G401 (cell line): Measurements from ENCODE around the gene TMEM181. TPM values are rescaled to one million over a fixed set of nuclear protein-coding genes. Genes with fewer than 3 reads are reported as not detected.
"Not testable (repeated sequence)": the region's sequence is repeated elsewhere in the genome, so short reads cannot be mapped to it uniquely, and the experiment has no call there.

Experiments
- DNase-seq: peaks from one replicate; pipeline ENCODE4 v3.0.0-alpha.2; 2015; ENCODE audit warnings: low spot score
- in situ Hi-C: cut with HindIII; loops from 2 replicates; pipeline ENCODE4 v1.10.0; 2016; ENCODE audit warnings: low sequenced_read_pairs, mixed read lengths
- total RNA-seq: library from RNA; depleted of rRNA; stranded (reverse); fragments of >200 nt; shearing (Covaris generic); gene quantifications from 2 replicates; pipeline ENCODE4 v1.2.3, GENCODE V29; 2014

TMEM181 gene
- total RNA-seq, 1 experiment from 2014 or later = 32.8 TPM

DNA sequence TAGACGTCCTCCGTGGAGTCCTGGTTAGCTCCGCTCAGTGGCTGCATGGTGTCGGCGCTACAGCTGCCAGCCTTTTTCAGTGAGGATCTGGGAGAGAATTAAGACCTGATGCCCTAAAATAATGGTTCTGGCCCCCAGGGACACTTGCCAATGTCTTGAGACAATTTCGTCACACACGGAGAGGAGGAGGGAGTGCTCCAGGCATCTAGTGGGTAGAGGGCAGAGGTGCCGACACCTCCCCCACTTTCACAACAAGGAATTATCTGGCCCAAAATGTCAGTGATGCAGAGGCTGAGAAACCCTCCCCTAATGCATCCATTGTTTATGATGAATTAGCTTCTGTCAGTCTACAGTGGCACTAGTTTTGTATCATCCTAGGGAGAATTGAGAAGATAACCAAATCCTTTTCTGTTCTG, 24.4 kb downstream of the TMEM181 start:
- DNase-seq = no peak
- in situ Hi-C loops = no loop called here

GRCh38 chr6:158586652-158587051, 26.8 kb downstream of the TMEM181 start:
- in situ Hi-C loops = no loop called here

GRCh38 chr6:158589366-158589765, 29.5 kb downstream of the TMEM181 start:
- in situ Hi-C loops = no loop called here
- DNase-seq = peak; percentile 86

More at GRCh38 chr6:158586652-158587051, 26.8 kb downstream of the TMEM181 start:
- no peak for DNase-seq

DNA sequence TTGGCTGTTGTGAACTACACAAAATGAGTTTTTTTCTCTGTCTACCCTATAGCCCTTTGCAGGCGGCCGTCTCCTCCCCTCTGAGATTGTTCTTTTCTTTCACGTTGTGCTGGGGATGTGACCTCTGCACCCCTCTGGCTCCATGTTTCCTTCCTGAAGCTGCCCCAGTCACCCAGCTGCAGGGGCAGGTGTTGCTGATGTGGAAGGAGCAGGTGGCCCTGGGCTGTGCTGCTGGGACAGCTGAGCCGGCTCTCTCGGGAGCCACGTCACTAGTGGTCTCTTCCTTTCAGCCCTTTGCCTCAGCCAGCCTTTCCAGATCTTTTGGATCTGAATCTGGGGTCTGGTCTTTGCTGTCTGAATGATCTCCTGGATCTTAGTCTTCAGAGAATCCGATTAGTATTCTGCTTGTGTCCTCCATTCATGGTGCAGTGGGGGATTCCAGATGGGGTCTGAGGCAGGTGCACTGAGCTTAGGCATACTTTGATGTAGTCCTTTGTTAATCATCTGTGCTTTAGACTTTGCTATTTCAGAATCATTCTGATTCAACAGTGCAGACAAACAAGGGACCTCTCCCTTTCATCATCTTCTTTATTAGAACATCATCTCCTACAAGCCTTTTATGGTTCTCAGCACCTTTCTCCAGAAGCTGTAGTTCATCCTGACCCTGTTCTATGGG, 31.4 kb downstream of the TMEM181 start:
- in situ Hi-C loops = no loop called here
- DNase-seq = no peak

- in situ Hi-C loops = no loop called here
- DNase-seq = no peak
Observed at GRCh38 chr6:158591810-158592209, 31.9 kb downstream of the TMEM181 start.

- DNase-seq = no peak
- in situ Hi-C loops = no loop called here
Observed at GRCh38 chr6:158593670-158594069, 33.8 kb downstream of the TMEM181 start.

GRCh38 chr6:158595223-158595622, 35.3 kb downstream of the TMEM181 start:
- no peak for DNase-seq

DNA sequence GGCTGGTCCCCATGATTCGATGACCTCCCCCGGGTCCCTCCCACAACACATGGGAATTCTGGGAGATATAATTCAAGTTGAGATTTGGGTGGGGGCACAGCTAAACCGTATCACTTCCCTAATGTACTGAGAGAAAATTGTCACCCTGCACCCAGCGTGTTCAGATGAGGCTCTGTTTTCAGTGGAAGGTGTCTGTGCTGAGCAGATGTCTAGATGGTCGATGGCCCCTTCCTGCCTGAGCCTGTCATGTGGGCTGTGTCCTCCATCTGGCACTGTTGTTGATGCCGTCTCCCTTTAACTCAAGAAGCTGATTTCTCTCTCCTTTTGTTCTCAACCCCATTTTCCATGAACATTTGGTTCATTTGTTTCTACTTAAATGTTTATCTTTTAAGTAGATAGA, 37.0 kb downstream of the TMEM181 start:
- DNase-seq = no peak
- in situ Hi-C loops = no loop called here

More at GRCh38 chr6:158595223-158595622, 35.3 kb downstream of the TMEM181 start:
- in situ Hi-C loops = no loop called here

DNA sequence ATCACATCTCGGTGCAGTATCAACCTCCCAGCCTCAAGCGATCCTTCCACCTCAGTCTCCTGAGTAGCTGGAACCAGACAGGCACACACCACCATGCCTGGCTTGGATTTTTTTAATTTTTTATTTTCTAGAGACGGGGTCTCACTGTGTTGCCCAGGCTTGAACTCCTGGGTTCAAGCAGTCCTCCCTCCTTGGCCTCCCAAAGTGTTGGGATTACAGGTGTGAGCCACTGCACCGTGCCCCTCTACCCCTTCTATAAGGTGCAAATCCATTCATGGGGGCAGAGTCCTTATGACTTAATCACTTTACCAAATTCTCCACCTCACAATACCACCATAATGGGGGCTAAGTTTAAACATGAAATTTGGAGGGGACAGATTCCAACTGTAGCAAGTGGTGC, 37.7 kb downstream of the TMEM181 start:
- in situ Hi-C loops = no loop called here
- no peak for DNase-seq

GRCh38 chr6:158599635-158600034, 39.7 kb downstream of the TMEM181 start:
- in situ Hi-C loops = no loop called here
- peak; percentile 67 for DNase-seq

- DNase-seq = no peak
- in situ Hi-C loops = no loop called here
Observed at GRCh38 chr6:158603261-158604047, 43.6 kb downstream of the TMEM181 start.

DNA sequence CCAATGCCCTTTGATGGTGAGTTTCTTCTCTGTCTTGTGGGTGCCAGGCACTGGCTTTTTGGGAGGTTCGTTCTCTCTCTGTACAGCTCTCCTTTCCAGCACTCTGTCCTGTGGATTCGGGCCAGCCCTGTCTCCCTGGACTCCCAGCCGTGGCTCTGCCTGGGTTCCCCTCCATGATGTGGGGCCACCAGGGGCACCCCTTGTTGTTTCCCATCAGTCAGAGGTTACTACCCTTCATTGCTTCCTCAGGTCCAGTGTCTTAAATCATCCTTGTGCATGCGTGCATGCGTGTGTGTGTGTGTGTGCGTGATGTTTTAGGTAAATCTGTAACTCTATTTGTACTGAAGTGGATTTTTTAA, 44.1 kb downstream of the TMEM181 start:
- no peak for DNase-seq
- in situ Hi-C loops = no loop called here

GRCh38 chr6:158605266-158605878, 45.5 kb downstream of the TMEM181 start:
- in situ Hi-C loops = no loop called here
- peak; percentile 80 for DNase-seq

DNA sequence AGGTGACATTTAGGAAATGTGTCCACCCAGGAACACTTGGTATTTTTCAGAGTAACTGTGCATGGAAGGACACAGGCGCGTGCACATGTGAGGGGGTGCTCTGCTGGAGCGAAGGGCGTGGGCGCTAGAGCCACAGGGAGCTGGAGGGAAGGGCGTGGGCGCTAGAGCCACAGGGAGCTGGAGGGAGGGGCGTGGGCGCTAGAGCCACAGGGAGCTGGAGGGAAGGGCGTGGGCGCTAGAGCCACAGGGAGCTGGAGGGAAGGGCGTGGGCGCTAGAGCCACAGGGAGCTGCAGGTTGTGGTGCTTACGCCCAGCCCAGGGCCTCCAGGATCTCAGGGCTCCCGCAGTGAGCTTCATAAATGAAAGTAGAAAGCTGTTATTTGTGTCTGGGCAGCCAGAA, 46.1 kb downstream of the TMEM181 start:
- DNase-seq, in situ Hi-C loops: not testable (repeated sequence)

GRCh38 chr6:158606935-158607334, 47.0 kb downstream of the TMEM181 start:
- in situ Hi-C loops = no loop called here
- no peak for DNase-seq

- in situ Hi-C loops = no loop called here
- DNase-seq = peak; percentile 84
Observed at GRCh38 chr6:158607411-158608170, 47.7 kb downstream of the TMEM181 start.

DNA sequence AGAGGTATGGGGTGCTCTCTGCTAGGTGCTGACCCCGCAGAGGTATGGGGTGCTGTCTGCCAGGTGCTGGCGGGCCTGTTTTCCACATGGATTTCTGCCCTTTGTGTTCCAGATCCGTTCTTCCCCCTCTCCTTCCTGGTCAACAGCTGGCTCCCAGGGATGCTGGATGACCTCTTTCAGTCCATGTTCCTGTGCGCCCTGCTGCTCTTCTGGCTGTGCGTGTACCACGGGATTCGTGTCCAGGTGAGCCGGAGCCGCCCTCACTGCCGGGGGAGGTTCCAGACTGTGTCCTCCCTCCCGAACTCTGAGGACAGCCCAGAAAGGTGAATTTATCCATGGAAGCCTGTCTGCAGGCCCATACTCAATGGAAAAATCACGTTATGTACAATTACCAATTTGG, 48.3 kb downstream of the TMEM181 start:
- DNase-seq = no peak
- in situ Hi-C loops = no loop called here

DNA sequence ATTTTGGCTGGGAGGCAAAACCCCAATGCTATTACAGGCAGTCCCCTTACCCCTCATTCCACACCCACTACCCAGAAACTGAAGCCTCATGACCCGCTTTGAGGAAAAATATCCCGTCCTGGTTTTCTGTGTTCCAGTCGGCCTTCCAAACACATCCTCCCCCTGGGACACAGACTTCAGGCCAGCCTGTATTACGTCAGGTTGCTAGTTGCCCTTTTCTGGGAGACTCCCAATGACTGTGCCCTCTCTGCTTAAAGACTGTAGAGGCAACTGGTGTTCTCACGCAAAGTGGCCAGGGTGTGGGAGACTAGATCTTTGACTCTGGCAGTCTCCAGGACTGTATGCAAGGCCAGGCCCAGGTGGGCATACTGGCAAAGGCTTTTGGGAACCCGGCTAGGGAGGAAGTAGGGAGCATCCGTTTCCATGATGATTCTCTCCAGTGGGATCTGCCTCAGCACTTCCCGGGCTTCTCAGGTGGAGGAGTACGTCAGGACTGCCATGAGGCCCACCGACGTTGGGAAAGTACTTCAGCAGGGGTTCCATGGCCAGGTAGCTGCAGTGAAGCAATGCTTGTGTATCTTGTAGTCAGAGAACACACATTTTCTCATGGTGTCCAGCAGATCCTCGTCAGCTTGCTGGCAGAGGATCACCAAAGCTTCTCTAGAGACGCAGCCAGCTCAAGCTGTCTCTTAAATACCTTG, 49.7 kb downstream of the TMEM181 start:
- in situ Hi-C loops = no loop called here
- DNase-seq = no peak
